ENCODE data around the gene CHRD.

- TF ChIP-seq CTCF (IDR thresholded peaks at IDR 0.05) (no peak), POLR2AphosphoS5 (IDR thresholded peaks at IDR 0.05) (no peak), POLR2A (IDR thresholded peaks at IDR 0.05) (no peak)
These were observed 20.2 kb upstream of the CHRD start for GRCh38 chr3:184359610-184360009.

Measured in gastroesophageal sphincter (tissue), 3 donors.